Measurements from ENCODE around the gene BBC3. TPM values are rescaled to one million over a fixed set of nuclear protein-coding genes. Genes with fewer than 3 reads are reported as not detected.

Gene BBC3
- total RNA-seq, 1 donor from 2014 or later = 18.3 TPM

- H3K36me3 Mint-ChIP-seq (ENCODE audit: insufficient read depth) = peaks cover 6% of the 10 kb centered on the region
Observed at GRCh38 chr19:47226426-47227351, 4.3 kb downstream of the BBC3 start.

DNA sequence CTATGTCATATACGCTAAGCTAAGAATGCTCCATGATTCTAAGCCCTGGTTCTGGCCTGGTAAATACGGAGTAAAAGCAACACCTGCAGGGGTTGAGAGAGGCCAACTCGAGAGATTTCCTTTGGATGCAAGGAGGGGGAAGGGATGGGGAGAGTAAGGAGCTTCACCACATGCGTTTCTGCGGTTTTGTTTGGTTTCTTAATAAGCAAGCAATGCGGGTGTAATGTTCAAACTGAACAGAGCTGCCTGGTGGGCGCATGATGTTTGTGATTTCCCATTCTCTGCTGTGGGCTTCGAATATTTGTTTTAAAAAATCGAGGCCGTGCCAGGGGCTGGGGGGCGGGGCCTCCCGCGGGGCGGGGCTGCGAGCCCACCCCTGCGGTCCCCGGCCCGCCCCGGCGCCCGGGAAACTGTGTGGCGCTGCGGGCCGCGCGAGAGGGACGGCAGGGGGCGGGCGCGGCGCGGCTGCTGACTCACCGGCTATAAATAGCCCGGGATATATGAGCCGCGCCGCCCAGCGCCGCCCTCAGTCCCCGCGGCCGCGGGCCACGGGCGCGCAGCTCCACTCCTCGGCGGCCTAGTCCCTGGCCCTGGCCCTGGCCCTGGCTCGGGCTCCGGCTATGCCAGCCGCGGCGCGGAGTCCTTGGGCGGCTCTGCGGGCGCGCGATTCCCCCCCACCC lies 5.1 kb downstream of the BBC3 start:
- H3K4me1 Mint-ChIP-seq (ENCODE audit: low read depth) = peaks cover 9% of the 10 kb centered on the region
- H3K27ac Mint-ChIP-seq = peak overlapping the region; percentile 95
- H3K4me3 Mint-ChIP-seq (ENCODE audit: low read depth) = peak overlapping the region; percentile 40
- no peaks in the 10 kb centered on the region for H3K9me3 Mint-ChIP-seq (ENCODE audit: low read depth)
- DNase-seq (ENCODE audit: low spot score, unreplicated experiment) = peak; percentile 86
- H3K27me3 Mint-ChIP-seq = no peaks in the 10 kb centered on the region
- H3K36me3 Mint-ChIP-seq (ENCODE audit: insufficient read depth) = peaks cover 6% of the 10 kb centered on the region
- TF ChIP-seq, protein P1, sequence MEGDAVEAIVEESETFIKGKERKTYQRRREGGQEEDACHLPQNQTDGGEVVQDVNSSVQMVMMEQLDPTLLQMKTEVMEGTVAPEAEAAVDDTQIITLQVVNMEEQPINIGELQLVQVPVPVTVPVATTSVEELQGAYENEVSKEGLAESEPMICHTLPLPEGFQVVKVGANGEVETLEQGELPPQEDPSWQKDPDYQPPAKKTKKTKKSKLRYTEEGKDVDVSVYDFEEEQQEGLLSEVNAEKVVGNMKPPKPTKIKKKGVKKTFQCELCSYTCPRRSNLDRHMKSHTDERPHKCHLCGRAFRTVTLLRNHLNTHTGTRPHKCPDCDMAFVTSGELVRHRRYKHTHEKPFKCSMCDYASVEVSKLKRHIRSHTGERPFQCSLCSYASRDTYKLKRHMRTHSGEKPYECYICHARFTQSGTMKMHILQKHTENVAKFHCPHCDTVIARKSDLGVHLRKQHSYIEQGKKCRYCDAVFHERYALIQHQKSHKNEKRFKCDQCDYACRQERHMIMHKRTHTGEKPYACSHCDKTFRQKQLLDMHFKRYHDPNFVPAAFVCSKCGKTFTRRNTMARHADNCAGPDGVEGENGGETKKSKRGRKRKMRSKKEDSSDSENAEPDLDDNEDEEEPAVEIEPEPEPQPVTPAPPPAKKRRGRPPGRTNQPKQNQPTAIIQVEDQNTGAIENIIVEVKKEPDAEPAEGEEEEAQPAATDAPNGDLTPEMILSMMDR (IDR thresholded peaks at IDR 0.05; ENCODE audit: unreplicated experiment) = peak; percentile 49

More at GRCh38 chr19:47226426-47227351, 4.3 kb downstream of the BBC3 start:
- peak overlapping the region; percentile 97 for H3K27ac Mint-ChIP-seq
- peaks cover 13% of the 10 kb centered on the region for H3K4me1 Mint-ChIP-seq (ENCODE audit: low read depth)
- H3K4me3 Mint-ChIP-seq (ENCODE audit: low read depth) = peak overlapping the region; percentile 71
- no peaks in the 10 kb centered on the region for H3K9me3 Mint-ChIP-seq (ENCODE audit: low read depth)
- no peaks in the 10 kb centered on the region for H3K27me3 Mint-ChIP-seq
- TF ChIP-seq, protein P1 (IDR thresholded peaks at IDR 0.05; ENCODE audit: unreplicated experiment) = no peak
- DNase-seq (ENCODE audit: low spot score, unreplicated experiment) = no peak

GRCh38 chr19:47221890-47222289 lies 9.1 kb downstream of the BBC3 start:
- no peak overlapping the region for H3K27ac Mint-ChIP-seq
- TF ChIP-seq, protein P1 (IDR thresholded peaks at IDR 0.05; ENCODE audit: unreplicated experiment) = no peak

DNA sequence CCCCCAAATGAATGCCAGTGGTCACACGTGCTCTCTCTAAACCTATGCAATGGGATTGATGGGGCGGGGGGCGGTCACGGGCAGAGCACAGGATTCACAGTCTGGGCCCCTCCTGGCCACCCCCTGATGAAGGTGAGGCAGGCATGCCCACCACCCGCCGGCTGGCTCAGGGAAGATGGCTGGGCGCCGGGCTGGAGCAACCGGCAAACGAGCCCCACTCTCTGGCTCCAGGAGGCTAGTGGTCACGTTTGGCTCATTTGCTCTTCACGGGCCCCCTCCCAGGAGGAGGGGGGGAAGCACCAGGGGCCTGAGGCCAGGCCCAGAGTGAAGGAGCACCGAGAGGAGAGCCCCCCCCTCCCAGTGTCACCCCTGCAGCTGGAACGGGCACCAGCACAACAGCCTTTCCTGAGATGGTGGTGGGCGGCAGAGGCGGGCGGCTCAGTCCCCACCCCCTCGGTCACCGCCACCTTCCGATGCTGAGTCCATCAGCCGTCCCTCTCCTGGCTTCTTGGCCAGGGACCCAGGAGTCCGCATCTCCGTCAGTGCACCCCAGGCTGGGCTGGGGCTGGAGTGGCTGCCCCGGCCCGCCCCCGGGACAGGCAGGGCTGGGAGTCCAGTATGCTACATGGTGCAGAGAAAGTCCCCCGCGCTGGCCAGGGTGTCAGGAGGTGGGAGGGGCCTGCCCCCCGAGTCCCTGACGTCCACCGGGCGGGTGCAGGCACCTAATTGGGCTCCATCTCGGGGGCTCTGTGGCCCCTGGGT lies 9.7 kb downstream of the BBC3 start:
- DNase-seq (ENCODE audit: low spot score, unreplicated experiment) = no peak
- H3K9me3 Mint-ChIP-seq (ENCODE audit: low read depth) = no peaks in the 10 kb centered on the region
- H3K27me3 Mint-ChIP-seq = no peaks in the 10 kb centered on the region
- no peak overlapping the region for H3K4me3 Mint-ChIP-seq (ENCODE audit: low read depth)
- H3K36me3 Mint-ChIP-seq (ENCODE audit: insufficient read depth) = peaks cover 7% of the 10 kb centered on the region
- H3K4me1 Mint-ChIP-seq (ENCODE audit: low read depth) = peaks cover 4% of the 10 kb centered on the region
- no peak overlapping the region for H3K27ac Mint-ChIP-seq
- TF ChIP-seq, protein P1 (IDR thresholded peaks at IDR 0.05; ENCODE audit: unreplicated experiment) = no peak

More at GRCh38 chr19:47221890-47222289, 9.1 kb downstream of the BBC3 start:
- Mint-ChIP-seq H3K4me3 (ENCODE audit: low read depth) (no peak overlapping the region), H3K9me3 (ENCODE audit: low read depth) (no peaks in the 10 kb centered on the region), H3K4me1 (ENCODE audit: low read depth) (peaks cover 5% of the 10 kb centered on the region), H3K36me3 (ENCODE audit: insufficient read depth) (peaks cover 7% of the 10 kb centered on the region), H3K27me3 (no peaks in the 10 kb centered on the region)
- DNase-seq (ENCODE audit: low spot score, unreplicated experiment) = no peak

- TF ChIP-seq, protein P1 (IDR thresholded peaks at IDR 0.05; ENCODE audit: unreplicated experiment) = no peak
- H3K36me3 Mint-ChIP-seq (ENCODE audit: insufficient read depth) = peaks cover 3% of the 10 kb centered on the region
- H3K4me1 Mint-ChIP-seq (ENCODE audit: low read depth) = peaks cover 3% of the 10 kb centered on the region
- H3K27me3 Mint-ChIP-seq = no peaks in the 10 kb centered on the region
- H3K4me3 Mint-ChIP-seq (ENCODE audit: low read depth) = no peak overlapping the region
- no peaks in the 10 kb centered on the region for H3K9me3 Mint-ChIP-seq (ENCODE audit: low read depth)
- H3K27ac Mint-ChIP-seq = peak overlapping the region; percentile 43
- no peak for DNase-seq (ENCODE audit: low spot score, unreplicated experiment)
Observed at GRCh38 chr19:47215581-47215980, 15.4 kb downstream of the BBC3 start.

Measured in progenitor cell of endocrine pancreas (in vitro differentiated cells).